HG02938 (cell line): Measurements from ENCODE around the gene PLEKHA1.

Source experiments
- ATAC-seq: cut with Tn5 transposase; IDR thresholded peaks from one replicate; pipeline ENCODE4 v1.9.1; 2021; ENCODE audit warnings: mild to moderate bottlenecking, moderate library complexity; ENCODE audit not compliant: unreplicated experiment

Gene PLEKHA1

DNA sequence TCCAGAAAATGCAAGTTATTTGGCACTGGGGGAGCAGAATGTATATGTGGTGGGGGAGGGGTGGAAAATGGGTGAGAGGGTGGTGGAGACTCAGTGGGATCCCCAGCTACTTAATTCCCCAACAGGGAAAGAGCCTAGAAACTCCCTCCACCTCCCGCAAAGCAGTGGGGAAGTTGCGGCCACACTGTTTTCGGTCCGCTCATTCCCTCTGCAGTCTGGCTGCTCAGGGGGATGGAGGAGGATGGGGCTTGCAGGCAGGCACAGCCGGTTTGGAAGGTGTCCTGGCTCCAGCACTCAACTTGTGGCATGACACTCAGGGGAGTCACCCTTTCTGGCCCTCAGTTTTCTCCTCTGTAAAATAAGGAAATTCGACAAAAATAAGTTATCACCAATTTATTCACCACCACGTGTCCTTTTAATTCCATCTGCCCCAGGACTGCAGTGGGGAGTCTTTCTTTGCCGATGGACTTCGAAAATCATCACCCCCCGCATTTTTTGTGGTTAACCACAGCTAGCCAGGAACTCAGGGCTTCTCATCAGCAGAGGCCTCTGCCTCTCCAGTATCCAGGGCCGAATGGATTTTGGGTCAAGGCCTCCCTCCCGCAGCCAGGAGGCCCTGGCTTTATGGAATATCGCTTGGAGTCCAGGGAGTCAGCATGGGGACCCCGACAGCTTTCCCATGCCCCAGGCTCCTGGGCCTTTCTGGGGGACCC lies 85.2 kb downstream of the PLEKHA1 start:
- ATAC-seq, result no peak

DNA sequence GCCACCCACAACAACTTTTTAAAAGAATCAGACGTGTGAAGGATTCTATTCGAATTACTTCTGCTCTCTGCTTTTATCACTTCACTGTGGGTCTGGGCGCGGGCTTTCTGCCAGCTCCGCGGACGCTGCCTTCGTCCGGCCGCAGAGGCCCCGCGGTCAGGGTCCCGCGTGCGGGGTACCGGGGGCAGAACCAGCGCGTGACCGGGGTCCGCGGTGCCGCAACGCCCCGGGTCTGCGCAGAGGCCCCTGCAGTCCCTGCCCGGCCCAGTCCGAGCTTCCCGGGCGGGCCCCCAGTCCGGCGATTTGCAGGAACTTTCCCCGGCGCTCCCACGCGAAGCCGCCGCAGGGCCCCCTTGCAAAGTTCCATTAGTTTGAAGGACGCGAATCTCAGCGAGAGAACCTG lies 86.4 kb downstream of the PLEKHA1 start:
- no peak for ATAC-seq

DNA sequence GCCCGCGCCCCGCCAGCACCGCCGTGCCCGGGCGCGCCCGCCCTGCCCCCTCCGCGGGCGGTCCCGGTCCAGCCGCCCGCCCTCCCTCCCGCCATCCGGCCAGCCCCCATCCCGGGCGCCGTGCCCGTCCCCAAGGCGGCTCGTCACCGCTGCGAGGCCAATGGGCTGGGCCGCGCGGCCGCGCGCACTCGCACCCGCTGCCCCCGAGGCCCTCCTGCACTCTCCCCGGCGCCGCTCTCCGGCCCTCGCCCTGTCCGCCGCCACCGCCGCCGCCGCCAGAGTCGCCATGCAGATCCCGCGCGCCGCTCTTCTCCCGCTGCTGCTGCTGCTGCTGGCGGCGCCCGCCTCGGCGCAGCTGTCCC lies 86.8 kb downstream of the PLEKHA1 start, which contains the start of gene HTRA1:
Gene HTRA1, plus strand, starts transcription at position 187 of the 362 bp plus-strand sequence. Its CDS starts 100 bp downstream, at position 287.
- no peak for ATAC-seq

DNA sequence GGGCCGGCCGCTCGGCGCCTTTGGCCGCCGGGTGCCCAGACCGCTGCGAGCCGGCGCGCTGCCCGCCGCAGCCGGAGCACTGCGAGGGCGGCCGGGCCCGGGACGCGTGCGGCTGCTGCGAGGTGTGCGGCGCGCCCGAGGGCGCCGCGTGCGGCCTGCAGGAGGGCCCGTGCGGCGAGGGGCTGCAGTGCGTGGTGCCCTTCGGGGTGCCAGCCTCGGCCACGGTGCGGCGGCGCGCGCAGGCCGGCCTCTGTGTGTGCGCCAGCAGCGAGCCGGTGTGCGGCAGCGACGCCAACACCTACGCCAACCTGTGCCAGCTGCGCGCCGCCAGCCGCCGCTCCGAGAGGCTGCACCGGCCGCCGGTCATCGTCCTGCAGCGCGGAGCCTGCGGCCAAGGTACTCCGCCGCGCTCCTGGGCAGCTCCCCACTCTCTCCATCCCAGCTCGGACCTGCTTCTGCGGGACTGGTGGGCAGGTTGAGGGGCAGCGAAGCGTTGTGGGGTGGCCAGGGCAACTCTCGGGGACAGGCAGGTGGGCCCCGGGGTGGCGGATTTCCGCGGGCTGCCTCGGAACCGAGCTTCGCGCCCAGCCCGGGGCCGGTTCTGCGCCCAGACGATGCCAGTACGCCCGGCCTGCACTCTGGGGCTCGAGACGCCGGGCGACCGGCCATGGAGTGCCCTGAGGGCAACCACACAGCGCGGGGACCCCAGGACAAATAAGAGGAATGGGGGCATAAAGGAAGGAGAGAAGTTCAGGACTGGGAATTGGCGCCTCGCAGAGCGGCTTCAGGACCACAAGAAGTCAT lies 87.4 kb downstream of the PLEKHA1 start:
- no peak for ATAC-seq

DNA sequence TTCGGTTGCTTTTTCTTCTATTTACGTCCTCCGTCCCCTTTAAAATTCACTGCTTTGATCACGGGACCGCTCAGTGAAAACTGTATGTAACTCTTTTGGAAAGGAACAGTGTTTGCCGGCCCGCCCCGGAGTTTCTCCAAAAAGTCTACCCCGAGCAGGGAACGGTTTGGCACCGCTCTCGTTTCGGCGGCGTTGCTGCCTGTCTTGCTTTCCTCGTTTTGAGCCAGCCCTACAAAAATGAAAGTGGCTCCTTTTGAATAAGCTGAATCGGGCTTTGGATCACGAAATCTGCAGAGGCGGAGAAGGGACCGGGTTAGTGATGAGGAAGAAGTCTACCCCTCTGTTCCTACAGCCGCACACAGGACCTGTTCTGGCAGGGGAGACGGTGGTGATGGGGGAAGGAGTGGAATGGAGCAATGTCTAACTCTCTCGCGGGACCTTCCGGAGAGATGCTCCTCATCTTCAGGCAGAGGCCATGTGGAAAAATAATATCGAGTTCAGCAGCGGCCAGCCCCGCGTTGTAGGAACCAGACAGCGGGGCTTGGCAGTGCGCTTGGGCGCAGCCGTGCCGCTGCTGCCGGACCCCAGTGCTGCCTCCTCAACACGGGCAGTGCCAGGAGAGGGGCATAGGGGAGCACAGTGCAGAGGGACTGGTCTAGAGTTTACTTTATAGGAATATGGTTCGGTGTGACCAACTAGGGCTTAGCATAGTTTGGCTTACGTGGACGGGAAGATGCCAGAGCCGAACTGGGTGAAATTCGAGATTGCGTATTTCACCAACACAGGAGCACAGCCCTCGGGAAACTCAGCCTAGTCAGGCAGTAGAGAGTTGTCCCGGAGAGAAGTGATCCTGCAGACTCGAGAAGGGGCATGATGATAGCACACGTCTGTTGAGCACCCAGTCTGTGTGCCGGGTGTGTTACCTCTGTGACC lies 88.3 kb downstream of the PLEKHA1 start:
- no peak for ATAC-seq

DNA sequence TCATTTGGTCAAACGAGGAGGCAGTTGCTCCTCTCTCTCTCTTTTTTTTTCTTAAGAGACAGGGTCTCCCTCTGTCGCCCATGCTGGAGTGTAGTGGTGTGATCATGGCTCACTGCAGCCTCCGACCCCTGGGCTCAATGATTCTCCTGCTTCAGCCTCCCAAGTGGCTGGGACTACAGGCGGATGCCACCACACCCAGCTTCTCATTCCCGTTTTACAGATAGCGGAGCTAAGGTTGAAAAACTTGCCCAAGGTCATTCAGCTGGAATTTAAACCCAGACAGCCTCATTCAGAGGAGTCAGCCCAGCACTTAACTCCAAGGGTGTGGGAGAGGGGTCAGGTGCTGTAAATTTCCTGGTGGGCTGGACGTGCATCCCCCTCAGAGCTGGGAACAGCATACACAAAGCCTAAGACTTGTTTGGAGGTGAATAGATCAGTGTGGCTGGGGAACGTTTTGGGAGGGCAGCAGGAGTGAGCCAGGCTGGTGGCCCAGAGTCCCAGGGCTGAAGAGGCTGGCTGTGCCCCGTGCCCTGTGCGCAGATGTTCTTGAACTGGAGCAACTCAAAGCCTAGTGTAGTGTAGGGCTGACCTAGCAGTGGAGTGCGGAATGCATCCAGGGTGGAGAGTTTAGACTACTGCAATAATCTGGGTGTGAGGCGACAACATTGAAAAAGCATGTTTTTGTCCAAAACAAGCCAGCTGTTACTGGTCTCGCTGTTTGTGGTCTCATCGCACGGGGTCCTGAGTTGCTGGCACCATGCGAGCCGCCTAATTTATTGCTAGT lies 89.2 kb downstream of the PLEKHA1 start:
- no peak for ATAC-seq

DNA sequence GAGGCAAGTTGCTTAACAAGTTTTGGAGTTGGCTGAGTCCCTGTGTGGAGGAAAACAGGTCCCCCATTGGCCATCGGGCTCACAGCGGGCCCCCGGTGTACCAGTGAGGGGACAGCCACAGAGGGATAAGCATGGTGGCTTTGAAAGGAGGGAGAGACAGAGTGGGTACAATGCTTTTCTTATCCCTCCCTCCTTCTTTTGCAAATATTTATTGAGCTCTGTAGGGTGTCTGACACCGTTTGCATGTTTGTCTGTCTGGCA lies 89.7 kb downstream of the PLEKHA1 start:
- no peak for ATAC-seq

DNA sequence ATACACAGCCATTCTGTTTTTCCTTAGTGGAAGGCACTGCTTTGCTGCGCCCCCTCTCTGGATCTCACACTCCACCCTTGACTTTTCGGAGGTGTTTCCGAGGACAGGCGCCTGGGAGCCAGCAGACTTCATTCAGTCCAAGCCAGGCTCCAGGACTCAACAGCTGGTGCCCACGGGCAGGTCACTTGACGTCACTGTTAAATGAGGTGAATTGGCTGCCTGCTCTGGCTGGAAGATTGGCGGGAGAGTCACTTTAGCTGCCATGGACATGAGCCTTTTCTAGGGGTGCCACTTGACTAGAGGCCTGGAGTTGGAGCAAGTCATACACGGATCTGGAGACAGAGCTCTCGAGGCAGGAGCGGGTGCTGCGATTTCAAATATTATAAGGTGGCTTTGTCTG lies 90.1 kb downstream of the PLEKHA1 start:
- no peak for ATAC-seq

DNA sequence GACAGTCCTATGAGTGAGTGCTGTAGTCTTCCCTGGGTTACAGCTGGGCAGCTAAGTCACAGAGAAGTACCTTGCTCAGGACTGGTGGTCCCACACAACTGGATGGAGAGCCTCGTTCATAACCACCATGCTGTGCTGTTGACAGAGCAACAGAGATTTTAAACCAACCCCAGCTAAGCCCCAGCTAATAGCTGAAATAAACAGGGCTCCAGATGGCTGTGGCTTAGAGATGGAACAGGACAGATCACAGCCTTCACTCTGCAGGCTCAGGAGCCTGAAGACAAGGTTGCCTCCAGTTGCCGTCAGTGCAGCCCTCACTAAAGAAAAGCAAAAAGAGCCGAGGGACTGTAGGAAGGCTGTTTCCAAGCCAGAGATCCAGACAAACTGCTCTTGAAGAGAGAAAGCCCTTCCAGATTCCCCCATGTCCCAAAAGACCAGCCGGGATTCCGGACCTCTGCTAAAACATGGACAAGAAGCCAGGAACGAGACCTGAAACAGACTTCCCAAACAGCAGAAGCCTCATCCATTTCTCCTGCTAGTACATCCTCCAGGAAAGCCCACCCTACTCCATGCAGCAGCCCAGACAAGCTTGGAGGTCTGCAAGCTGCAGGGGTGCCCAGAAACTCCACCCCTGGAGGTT lies 91.0 kb downstream of the PLEKHA1 start:
- no peak for ATAC-seq

DNA sequence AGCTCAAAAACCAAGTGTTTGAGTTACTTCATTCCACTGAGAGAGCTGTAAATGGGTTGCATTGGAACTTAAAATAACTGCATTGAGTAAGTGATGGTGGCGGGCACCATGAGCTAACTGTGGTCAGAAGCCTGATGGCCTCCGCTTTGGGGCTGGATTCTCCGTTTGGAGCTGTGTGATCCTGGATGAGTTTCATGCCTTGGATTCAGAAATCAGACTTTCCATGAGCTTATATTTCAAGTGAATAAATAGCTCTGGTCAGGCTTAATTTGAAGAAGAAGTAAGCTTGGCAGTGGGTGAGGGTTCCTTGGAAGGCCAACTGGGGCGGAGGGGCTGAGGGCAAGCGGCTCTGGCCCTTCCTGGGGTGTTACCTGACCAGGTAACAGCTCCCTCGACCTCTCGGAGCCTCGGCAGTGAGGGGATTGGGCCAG lies 92.5 kb downstream of the PLEKHA1 start:
- ATAC-seq, result no peak

DNA sequence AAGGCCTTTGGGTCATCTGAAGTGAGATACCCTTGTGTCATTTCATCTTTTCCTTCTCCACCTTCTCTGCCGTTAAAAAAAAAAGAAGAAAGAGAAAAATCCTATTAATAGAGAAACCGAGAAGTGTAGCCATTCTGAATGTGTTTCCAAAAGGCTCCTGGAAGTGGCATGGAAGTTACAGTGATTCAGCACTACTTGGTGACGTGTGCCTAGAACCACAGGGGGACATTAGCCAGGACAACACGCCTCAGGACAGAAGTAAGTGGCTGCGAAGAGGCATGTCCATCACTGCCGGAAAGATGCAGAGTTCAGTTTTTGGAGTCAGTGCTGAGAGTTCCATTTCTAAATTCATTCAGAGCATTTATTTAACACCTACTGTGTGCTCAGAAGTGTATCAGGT lies 93.2 kb downstream of the PLEKHA1 start:
- ATAC-seq, result no peak

DNA sequence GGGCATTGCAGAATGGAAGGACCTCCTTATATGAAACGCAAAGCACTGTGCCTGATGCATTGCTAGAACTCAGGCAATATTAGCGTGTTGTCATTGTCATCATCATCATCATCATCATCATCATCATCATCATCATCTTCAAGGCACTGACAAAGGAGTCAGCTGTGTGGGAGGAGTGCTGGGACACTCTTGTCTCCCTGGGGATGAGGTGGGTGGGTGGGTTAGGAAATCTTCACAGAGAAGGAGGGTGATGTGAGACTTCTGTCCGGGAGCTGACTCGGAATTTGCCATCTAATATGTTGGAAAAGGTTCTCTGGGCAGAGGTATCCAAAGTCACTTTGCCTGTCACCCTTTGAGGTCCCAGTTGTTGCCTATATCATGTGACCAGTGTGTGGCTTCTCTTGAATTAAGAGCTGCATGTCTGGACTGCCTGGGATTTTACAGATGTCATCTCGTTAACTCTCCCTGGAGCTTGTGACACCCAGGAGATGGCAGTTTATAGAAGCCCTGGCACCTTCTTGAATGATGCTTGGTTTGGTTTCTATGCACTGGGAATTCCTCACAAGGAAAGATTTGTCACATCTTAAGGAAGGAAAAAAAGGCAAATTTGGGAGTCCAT lies 93.9 kb downstream of the PLEKHA1 start:
- ATAC-seq, result no peak

DNA sequence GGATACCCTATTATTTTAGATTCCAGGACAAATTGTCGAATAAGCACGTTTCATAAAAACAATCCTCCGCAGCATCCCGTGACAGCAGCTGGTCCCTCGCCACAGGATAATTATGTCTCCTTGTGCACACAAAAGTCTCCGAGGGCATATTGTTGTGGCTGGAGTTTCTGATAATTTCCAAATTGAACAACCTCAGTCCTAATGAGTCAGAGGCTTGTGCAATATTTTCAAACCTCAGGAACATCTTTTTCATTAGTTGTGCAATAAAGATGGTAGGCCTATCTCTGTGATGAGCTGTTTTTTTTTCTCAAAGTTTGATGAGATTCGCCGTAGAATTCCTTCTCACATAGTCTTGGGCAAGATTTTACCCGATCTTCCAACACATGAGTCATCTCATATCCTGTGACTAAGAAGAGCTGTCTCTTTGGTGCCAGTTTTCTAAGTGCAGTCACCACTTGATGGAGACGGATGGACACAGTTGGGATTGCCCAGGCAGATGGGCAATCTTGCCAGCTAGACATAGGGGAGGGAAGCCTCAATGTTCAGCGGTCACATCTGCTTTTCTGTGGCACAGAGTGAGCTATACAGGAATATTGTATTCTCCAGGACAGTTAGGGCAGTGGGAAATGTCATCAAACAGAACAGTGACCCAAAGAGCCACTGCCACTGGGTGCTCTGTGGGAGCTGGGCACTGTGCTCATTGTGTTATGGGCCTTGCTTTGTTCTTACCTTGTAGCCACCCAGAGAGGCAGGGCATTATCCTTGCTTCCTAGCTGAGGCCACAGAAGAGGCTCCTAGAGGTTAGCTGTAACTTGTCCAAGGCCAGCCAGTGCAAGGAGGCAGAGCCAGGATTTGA lies 94.6 kb downstream of the PLEKHA1 start:
- ATAC-seq, result no peak

DNA sequence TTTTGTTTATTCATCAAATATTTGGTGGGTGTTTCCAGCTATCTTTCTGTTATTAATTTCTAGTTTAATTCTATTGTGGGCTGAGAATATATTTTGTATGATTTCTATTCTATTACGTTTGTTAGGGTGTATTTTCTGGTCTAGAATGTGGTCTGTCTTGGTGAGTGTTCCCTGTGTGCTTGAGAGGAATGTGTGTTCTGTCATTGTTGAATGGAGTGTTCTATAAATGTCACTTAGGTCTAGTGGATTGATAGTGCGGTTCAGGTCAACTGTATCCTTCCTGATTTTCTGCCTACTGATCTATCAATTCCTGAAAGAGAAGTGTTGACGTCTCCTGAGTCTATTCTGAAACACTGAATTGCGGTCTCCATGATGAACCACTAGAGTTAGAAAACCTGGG lies 95.3 kb downstream of the PLEKHA1 start:
- no peak for ATAC-seq

DNA sequence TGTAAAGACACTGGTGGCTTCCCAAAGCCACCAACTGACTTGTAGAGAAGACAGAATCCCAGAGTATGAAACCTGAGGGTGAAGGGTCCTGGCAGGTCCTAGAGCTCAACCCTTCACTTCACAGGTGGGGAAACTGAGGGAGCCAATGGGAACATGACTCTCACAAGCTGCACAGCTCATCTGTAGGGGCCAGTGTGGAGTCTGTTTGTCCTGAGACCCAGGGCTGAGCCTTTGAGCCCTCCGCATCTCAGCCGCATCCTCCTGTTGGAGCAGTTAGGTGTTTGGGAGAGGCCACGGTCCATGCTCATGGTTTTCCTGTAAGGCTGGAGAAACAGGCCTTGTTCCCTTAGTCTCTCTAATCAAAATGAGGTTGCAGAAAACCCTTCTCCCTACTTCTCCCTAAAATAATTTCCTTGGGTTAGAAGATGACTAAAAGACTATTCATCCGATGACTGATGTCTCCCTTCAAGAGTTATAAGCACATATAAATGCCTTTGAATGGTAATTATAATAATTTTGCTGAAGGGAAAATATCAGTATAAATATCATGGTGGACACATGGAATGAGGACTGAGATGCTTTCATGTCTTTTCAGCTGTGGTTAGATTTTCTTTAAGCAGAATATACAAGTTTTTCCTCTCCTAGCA lies 97.1 kb downstream of the PLEKHA1 start:
- ATAC-seq, result no peak

DNA sequence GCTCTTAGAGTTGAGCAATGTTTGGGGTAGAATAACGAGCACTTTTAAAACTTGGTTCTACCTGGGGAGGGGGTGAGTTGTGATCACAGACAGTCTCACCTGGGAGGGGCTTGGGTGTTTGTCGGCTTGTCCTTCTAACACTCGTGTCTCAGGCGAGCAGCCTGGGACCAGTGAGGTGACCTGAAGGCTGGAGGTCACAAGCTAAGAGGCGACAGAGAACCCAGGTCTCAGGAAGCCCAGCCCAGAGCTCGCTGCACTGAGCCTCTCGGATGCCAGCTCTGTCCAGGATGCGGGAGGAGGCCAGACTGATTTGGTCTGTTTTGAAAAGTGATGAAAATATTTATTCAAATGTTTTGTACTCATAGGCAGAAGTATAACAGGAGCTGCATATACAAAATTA lies 98.6 kb downstream of the PLEKHA1 start:
- no peak for ATAC-seq

DNA sequence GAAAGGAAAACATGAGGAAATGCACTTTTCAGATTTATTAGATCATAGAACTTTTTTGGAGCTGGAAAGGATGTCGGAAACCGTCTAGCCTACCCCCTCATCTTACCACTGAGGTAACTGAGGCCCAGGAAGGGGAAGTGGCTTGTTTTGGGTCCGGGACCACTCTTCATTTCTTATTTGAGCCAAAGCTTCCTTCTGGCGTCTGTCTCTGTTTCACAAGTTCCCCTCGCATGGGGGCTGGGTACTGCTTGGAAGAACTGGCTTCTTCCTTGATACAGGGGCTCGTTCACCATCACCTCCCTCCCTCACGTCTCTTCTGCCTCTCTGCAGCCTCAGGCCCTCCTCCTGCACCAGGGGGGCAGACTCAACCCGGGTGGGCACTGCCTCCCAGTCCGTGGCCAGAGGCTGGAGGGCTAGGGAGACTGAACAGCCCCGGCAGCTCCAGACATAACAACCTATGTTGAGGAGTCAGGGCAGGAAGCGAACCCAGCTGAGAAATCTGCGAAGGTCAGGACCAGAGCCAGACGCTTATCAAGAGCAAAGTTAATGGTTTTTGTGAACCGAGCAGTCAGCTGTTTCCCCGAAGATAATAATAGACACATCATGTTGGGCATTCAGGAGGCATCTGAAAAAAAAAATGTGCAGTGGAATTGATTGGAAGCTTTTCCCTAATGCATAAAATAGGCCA lies 99.8 kb downstream of the PLEKHA1 start:
- no peak for ATAC-seq

DNA sequence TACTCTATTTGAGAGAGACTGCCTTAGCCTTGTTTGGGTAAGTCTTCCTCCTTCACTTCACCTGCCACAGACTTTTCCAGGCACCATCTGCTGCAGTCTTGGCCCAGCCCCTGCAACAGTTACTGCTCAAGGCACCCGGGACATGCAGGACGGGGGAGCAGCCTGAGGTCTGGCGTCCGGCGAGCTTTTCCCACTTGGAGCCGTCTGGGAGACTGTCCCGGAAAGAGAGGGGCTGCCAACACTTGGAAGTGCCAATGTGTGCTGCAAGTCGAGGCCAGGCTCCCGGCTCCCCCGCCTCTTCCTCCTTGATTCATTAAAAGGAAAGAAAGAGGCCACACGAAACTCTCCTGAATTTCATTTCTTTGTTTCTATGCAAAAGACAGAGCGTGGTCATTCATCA lies 100.6 kb downstream of the PLEKHA1 start:
- no peak for ATAC-seq
